ENCODE results near the gene PPP2R1B.

Gene PPP2R1B

GRCh38 chr11:111727431-111727830 lies 38.8 kb downstream of the PPP2R1B start:
- TF ChIP-seq ZBTB7A (IDR thresholded peaks at IDR 0.05; ENCODE audit: low read depth) (no peak), EGR1 (IDR thresholded peaks at IDR 0.05) (no peak), YY1 (IDR thresholded peaks at IDR 0.05; ENCODE audit: low read depth) (no peak), TAF1 (IDR thresholded peaks at IDR 0.05; ENCODE audit: low read depth) (no peak), NFIC (IDR thresholded peaks at IDR 0.05) (no peak), EP300 (IDR thresholded peaks at IDR 0.05; ENCODE audit: borderline replicate concordance) (no peak), TEAD4 (IDR thresholded peaks at IDR 0.05) (no peak), CREB1 (IDR thresholded peaks at IDR 0.05; ENCODE audit: low read depth) (no peak), TCF12 (IDR thresholded peaks at IDR 0.05; ENCODE audit: low read depth) (no peak)
- TF ChIP-seq, protein P1, sequence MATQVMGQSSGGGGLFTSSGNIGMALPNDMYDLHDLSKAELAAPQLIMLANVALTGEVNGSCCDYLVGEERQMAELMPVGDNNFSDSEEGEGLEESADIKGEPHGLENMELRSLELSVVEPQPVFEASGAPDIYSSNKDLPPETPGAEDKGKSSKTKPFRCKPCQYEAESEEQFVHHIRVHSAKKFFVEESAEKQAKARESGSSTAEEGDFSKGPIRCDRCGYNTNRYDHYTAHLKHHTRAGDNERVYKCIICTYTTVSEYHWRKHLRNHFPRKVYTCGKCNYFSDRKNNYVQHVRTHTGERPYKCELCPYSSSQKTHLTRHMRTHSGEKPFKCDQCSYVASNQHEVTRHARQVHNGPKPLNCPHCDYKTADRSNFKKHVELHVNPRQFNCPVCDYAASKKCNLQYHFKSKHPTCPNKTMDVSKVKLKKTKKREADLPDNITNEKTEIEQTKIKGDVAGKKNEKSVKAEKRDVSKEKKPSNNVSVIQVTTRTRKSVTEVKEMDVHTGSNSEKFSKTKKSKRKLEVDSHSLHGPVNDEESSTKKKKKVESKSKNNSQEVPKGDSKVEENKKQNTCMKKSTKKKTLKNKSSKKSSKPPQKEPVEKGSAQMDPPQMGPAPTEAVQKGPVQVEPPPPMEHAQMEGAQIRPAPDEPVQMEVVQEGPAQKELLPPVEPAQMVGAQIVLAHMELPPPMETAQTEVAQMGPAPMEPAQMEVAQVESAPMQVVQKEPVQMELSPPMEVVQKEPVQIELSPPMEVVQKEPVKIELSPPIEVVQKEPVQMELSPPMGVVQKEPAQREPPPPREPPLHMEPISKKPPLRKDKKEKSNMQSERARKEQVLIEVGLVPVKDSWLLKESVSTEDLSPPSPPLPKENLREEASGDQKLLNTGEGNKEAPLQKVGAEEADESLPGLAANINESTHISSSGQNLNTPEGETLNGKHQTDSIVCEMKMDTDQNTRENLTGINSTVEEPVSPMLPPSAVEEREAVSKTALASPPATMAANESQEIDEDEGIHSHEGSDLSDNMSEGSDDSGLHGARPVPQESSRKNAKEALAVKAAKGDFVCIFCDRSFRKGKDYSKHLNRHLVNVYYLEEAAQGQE (IDR thresholded peaks at IDR 0.05; ENCODE audit: low read depth), result no peak
- TF ChIP-seq, protein P2, sequence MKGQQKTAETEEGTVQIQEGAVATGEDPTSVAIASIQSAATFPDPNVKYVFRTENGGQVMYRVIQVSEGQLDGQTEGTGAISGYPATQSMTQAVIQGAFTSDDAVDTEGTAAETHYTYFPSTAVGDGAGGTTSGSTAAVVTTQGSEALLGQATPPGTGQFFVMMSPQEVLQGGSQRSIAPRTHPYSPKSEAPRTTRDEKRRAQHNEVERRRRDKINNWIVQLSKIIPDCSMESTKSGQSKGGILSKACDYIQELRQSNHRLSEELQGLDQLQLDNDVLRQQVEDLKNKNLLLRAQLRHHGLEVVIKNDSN (IDR thresholded peaks at IDR 0.05), result no peak
- TF ChIP-seq, protein P3, sequence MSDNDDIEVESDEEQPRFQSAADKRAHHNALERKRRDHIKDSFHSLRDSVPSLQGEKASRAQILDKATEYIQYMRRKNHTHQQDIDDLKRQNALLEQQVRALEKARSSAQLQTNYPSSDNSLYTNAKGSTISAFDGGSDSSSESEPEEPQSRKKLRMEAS (IDR thresholded peaks at IDR 0.05), result no peak

- TF ChIP-seq EP300 (IDR thresholded peaks at IDR 0.05; ENCODE audit: borderline replicate concordance) (no peak), NFIC (IDR thresholded peaks at IDR 0.05) (no peak), FOXM1 (IDR thresholded peaks at IDR 0.05; ENCODE audit: borderline replicate concordance, low read depth) (no peak), TEAD4 (IDR thresholded peaks at IDR 0.05) (no peak), TAF1 (IDR thresholded peaks at IDR 0.05; ENCODE audit: low read depth) (no peak), EGR1 (IDR thresholded peaks at IDR 0.05) (no peak), ZBTB7A (IDR thresholded peaks at IDR 0.05; ENCODE audit: low read depth) (no peak), CEBPB (IDR thresholded peaks at IDR 0.05) (no peak), YY1 (IDR thresholded peaks at IDR 0.05; ENCODE audit: low read depth) (no peak), CREB1 (IDR thresholded peaks at IDR 0.05; ENCODE audit: low read depth) (no peak), TCF12 (IDR thresholded peaks at IDR 0.05; ENCODE audit: low read depth) (no peak), RAD21 (IDR thresholded peaks at IDR 0.05; ENCODE audit: low read depth) (no peak)
- TF ChIP-seq, protein P2 (IDR thresholded peaks at IDR 0.05), result no peak
- TF ChIP-seq, protein P1 (IDR thresholded peaks at IDR 0.05; ENCODE audit: low read depth), result no peak
- TF ChIP-seq, protein P3 (IDR thresholded peaks at IDR 0.05), result no peak
Observed at GRCh38 chr11:111726301-111726713, 39.9 kb downstream of the PPP2R1B start.

GRCh38 chr11:111725621-111726020 lies 40.6 kb downstream of the PPP2R1B start:
- no peak for TF ChIP-seq NFIC (IDR thresholded peaks at IDR 0.05)
- TF ChIP-seq TCF12 (IDR thresholded peaks at IDR 0.05; ENCODE audit: low read depth), result no peak
- TF ChIP-seq YY1 (IDR thresholded peaks at IDR 0.05; ENCODE audit: low read depth), result no peak
- TF ChIP-seq CREB1 (IDR thresholded peaks at IDR 0.05; ENCODE audit: low read depth), result no peak
- no peak for TF ChIP-seq EGR1 (IDR thresholded peaks at IDR 0.05)
- TF ChIP-seq RAD21 (IDR thresholded peaks at IDR 0.05; ENCODE audit: low read depth), result no peak
- TF ChIP-seq, protein P2 (IDR thresholded peaks at IDR 0.05), result no peak
- no peak for TF ChIP-seq CEBPB (IDR thresholded peaks at IDR 0.05)

DNA sequence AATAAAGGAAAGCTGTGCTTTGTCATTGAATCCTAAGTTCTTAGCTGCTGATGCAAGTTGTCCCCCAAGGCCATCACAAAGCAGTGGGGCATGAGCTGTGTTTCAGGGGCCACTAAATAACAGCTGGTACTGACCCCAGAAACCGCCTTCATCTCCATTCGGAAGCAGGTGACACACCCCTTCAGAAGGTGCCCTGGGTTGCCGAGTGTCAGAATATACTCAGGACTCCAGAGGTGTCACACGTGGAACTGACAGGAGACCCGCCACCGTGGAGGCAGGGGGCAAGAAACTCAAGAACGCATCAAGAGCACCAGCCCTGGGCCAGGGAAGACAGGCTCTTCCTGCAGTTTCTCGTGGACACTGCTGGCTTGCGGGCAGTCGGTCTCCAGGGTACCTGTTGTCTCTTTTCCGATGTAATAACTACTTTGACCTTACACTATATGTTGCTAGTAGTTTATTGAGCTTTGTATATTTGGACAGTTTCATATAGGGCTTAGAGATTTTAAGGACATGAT lies 41.5 kb downstream of the PPP2R1B start:
- TF ChIP-seq, protein P1 (IDR thresholded peaks at IDR 0.05; ENCODE audit: low read depth), result no peak
- TF ChIP-seq TCF12 (IDR thresholded peaks at IDR 0.05; ENCODE audit: low read depth), result no peak
- no peak for TF ChIP-seq RAD21 (IDR thresholded peaks at IDR 0.05; ENCODE audit: low read depth)
- no peak for TF ChIP-seq NFIC (IDR thresholded peaks at IDR 0.05)
- TF ChIP-seq YY1 (IDR thresholded peaks at IDR 0.05; ENCODE audit: low read depth), result no peak
- TF ChIP-seq TAF1 (IDR thresholded peaks at IDR 0.05; ENCODE audit: low read depth), result no peak
- TF ChIP-seq, protein P2 (IDR thresholded peaks at IDR 0.05), result no peak
- no peak for TF ChIP-seq EGR1 (IDR thresholded peaks at IDR 0.05)
- no peak for TF ChIP-seq FOXM1 (IDR thresholded peaks at IDR 0.05; ENCODE audit: borderline replicate concordance, low read depth)
- TF ChIP-seq EP300 (IDR thresholded peaks at IDR 0.05; ENCODE audit: borderline replicate concordance), result no peak
- TF ChIP-seq CEBPB (IDR thresholded peaks at IDR 0.05), result no peak
- TF ChIP-seq, protein P3 (IDR thresholded peaks at IDR 0.05), result no peak
- TF ChIP-seq ZBTB7A (IDR thresholded peaks at IDR 0.05; ENCODE audit: low read depth), result no peak
- no peak for TF ChIP-seq CREB1 (IDR thresholded peaks at IDR 0.05; ENCODE audit: low read depth)
- TF ChIP-seq TEAD4 (IDR thresholded peaks at IDR 0.05), result no peak
